ENCODE measurements around the gene CDH23.

The CDH23 gene

DNA sequence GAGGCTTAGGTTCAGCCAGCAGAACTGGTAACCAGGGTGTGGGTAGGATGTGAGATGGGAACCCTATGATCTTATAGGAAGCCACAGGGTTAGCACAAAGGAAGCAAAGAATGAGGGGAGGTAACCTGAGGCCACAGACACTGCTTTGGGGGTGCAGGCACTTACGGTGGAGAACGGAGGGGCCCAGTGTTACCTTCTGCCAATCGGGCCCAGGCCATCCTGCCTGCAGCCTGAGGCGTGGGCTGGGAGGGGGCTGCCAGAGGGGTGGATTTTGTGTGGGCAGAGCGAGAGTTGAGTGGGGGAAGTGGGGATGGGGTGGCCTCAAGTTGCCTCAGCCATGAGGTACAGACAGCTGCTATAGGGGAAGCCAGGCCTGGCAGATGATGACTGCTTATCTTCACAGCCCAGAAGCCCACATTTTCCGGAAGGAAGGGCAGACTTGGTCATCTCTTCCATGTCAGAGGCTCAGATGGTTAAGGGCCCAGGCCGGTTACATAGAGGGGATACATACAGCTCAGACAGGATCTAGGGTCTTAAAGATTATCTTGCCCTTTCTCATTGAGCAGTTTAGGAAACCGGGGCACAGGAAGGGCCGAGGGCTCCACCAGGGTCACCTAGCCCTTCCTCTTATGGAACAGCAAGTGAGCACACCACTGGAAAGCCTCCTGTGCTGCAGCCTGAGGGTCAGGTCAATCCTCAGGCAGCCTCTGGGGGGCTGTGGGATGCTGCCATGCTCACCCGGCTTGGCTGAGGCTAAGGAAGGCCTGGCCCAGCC lies 401.0 kb downstream of the CDH23 start:
- no peaks in the 10 kb centered on the region for H3K36me3 ChIP-seq
- H3K27me3 ChIP-seq: no peaks in the 10 kb centered on the region
- TF ChIP-seq, protein P1, sequence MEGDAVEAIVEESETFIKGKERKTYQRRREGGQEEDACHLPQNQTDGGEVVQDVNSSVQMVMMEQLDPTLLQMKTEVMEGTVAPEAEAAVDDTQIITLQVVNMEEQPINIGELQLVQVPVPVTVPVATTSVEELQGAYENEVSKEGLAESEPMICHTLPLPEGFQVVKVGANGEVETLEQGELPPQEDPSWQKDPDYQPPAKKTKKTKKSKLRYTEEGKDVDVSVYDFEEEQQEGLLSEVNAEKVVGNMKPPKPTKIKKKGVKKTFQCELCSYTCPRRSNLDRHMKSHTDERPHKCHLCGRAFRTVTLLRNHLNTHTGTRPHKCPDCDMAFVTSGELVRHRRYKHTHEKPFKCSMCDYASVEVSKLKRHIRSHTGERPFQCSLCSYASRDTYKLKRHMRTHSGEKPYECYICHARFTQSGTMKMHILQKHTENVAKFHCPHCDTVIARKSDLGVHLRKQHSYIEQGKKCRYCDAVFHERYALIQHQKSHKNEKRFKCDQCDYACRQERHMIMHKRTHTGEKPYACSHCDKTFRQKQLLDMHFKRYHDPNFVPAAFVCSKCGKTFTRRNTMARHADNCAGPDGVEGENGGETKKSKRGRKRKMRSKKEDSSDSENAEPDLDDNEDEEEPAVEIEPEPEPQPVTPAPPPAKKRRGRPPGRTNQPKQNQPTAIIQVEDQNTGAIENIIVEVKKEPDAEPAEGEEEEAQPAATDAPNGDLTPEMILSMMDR (IDR thresholded peaks at IDR 0.05): no peak
- peaks cover 14 to 22% of the 10 kb centered on the region in 2 experiments for H3K4me1 ChIP-seq (ENCODE audit: control insufficient read depth in 1 of 2, insufficient read depth in 1 of 2, low read depth in 1 of 2, low read length in 1 of 2)
- H3K9me3 ChIP-seq: no peaks in the 10 kb centered on the region
- H3K4me3 ChIP-seq (ENCODE audit: low read depth in 1 of 2, low read length in 1 of 2): no peak overlapping the region
- peak overlapping the region; percentile 53 for H3K27ac ChIP-seq

DNA sequence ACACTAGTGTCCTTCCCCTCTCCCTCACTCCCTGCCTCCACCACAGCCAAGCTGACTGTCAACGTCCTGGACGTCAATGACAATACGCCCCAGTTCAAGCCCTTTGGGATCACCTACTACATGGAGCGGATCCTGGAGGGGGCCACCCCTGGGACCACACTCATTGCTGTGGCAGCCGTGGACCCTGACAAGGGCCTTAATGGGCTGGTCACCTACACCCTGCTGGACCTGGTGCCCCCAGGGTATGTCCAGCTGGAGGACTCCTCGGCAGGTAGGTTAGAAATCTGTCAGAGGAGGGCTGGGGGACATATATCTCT lies 401.5 kb downstream of the CDH23 start:
- Histone ChIP-seq H3K4me3 (ENCODE audit: low read depth in 1 of 2, low read length in 1 of 2) (no peak overlapping the region), H3K36me3 (no peaks in the 10 kb centered on the region), H3K4me1 (ENCODE audit: control insufficient read depth in 1 of 2, insufficient read depth in 1 of 2, low read depth in 1 of 2, low read length in 1 of 2) (peaks cover 14 to 22% of the 10 kb centered on the region in 2 experiments), H3K9me3 (no peaks in the 10 kb centered on the region), H3K27me3 (no peaks in the 10 kb centered on the region), H3K27ac (peak overlapping the region; percentile 53)
- TF ChIP-seq, protein P1 (IDR thresholded peaks at IDR 0.05): no peak

GRCh38 chr10:71799112-71799511 lies 402.4 kb downstream of the CDH23 start:
- no peak overlapping the region for H3K27ac ChIP-seq
- no peaks in the 10 kb centered on the region for H3K27me3 ChIP-seq
- peaks cover 18 to 25% of the 10 kb centered on the region in 2 experiments for H3K4me1 ChIP-seq (ENCODE audit: control insufficient read depth in 1 of 2, insufficient read depth in 1 of 2, low read depth in 1 of 2, low read length in 1 of 2)
- TF ChIP-seq, protein P1 (IDR thresholded peaks at IDR 0.05): no peak
- no peaks in the 10 kb centered on the region for H3K9me3 ChIP-seq
- H3K4me3 ChIP-seq (ENCODE audit: low read depth in 1 of 2, low read length in 1 of 2): no peak overlapping the region
- H3K36me3 ChIP-seq: no peaks in the 10 kb centered on the region

- Histone ChIP-seq H3K27me3 (no peaks in the 10 kb centered on the region), H3K27ac (no peak overlapping the region), H3K9me3 (no peaks in the 10 kb centered on the region), H3K4me3 (ENCODE audit: low read depth in 1 of 2, low read length in 1 of 2) (no peak overlapping the region), H3K4me1 (ENCODE audit: control insufficient read depth in 1 of 2, insufficient read depth in 1 of 2, low read depth in 1 of 2, low read length in 1 of 2) (peaks cover 25 to 32% of the 10 kb centered on the region in 2 experiments), H3K36me3 (no peaks in the 10 kb centered on the region)
- TF ChIP-seq, protein P1 (IDR thresholded peaks at IDR 0.05): no peak
These were observed 403.1 kb downstream of the CDH23 start for GRCh38 chr10:71799608-71800453.

GRCh38 chr10:71801361-71801760 lies 404.6 kb downstream of the CDH23 start:
- Histone ChIP-seq H3K9me3 (no peaks in the 10 kb centered on the region), H3K4me1 (ENCODE audit: control insufficient read depth in 1 of 2, insufficient read depth in 1 of 2, low read depth in 1 of 2, low read length in 1 of 2) (peaks cover 37 to 41% of the 10 kb centered on the region in 2 experiments), H3K27ac (no peak overlapping the region), H3K27me3 (peaks cover 7% of the 10 kb centered on the region), H3K4me3 (ENCODE audit: low read depth in 1 of 2, low read length in 1 of 2) (no peak overlapping the region), H3K36me3 (no peaks in the 10 kb centered on the region)
- TF ChIP-seq, protein P1 (IDR thresholded peaks at IDR 0.05): no peak

All from neutrophil (primary cell).